OCI-LY3 (cell line): ENCODE results near the gene RAB3D.

Experiments
- H2AFZ ChIP-seq: fragments of 200-600, 300-600 bp; shearing (Covaris generic); 2 replicates; pipeline ENCODE4 v1.6.0; 2014; ENCODE audit warnings: antibody characterized with exemption, low read depth, low read length
- H3K27ac ChIP-seq: fragments of 200-600, 300-600 bp; sonication (generic); 2 replicates; pipeline ENCODE4 v1.5.1; 2014; ENCODE audit warnings: mild to moderate bottlenecking, low read length, moderate library complexity, mixed read lengths
- H3K27me3 ChIP-seq: fragments of 200-600, 300-600 bp; sonication (generic); 2 replicates; pipeline ENCODE4 v1.6.1; 2014; ENCODE audit warnings: low read depth, low read length, mixed read lengths
- H3K36me3 ChIP-seq: fragments of 200-600, 300-600 bp; sonication (generic); replicated peaks from 2 replicates; pipeline ENCODE3; 2014; ENCODE audit warnings: low read depth, low read length, mixed read lengths
- H3K4me1 ChIP-seq: fragments of 300-600, 200-600 bp; sonication (generic); 2 replicates; pipeline ENCODE4 v1.6.1; 2014; ENCODE audit warnings: low read length, mixed read lengths
- H3K4me2 ChIP-seq: fragments of 200-600, 300-600 bp; sonication (generic); 2 replicates; pipeline ENCODE4 v1.6.1; 2014; ENCODE audit warnings: low read length, mixed read lengths
- H3K4me3 ChIP-seq: fragments of 300-600, 200-600 bp; sonication (generic); 2 replicates; pipeline ENCODE4 v1.5.1; 2014; ENCODE audit warnings: antibody characterized with exemption, mild to moderate bottlenecking, low read length, moderate library complexity
- H3K79me2 ChIP-seq: fragments of 300-600, 200-600 bp; shearing (Covaris generic); 2 replicates; pipeline ENCODE4 v1.6.1; 2014; ENCODE audit warnings: mild to moderate bottlenecking, low read length, mixed read lengths
- H3K9ac ChIP-seq: fragments of 300-600, 200-600 bp; shearing (Covaris generic); 2 replicates; pipeline ENCODE4 v1.6.0; 2014; ENCODE audit warnings: mild to moderate bottlenecking, low read length, moderate library complexity
- H3K9me3 ChIP-seq: fragments of 200-600, 300-600 bp; shearing (Covaris generic); 2 replicates; pipeline ENCODE4 v1.6.1; 2014; ENCODE audit warnings: low read length, mixed read lengths; ENCODE audit not compliant: insufficient read depth
- H4K20me1 ChIP-seq: fragments of 200-600, 300-600 bp; sonication (generic); 2 replicates; pipeline ENCODE4 v1.6.1; 2016; ENCODE audit warnings: low read length, mixed read lengths; ENCODE audit not compliant: insufficient read depth
- CTCF ChIP-seq: fragments of 200-600, 300-600 bp; sonication (generic); IDR thresholded peaks from 2 replicates; pipeline ENCODE4 v1.5.1; 2014; ENCODE audit warnings: antibody characterized with exemption, low read length, low read depth
- EZH2phosphoT487 ChIP-seq: fragments of 200-600 bp; shearing (Covaris generic); IDR thresholded peaks from 2 replicates; pipeline ENCODE4 v1.6.1; 2018; ENCODE audit warnings: antibody characterized with exemption, mixed run types, low read depth

Gene RAB3D

GRCh38 chr19:11332822-11333221, 6.6 kb downstream of the RAB3D start:
- Histone ChIP-seq H3K27me3 (no peaks in the 10 kb centered on the region), H2AFZ (no peak overlapping the region), H3K9me3 (no peaks in the 10 kb centered on the region), H3K79me2 (no peaks in the 10 kb centered on the region), H3K4me2 (no peak overlapping the region), H3K27ac (no peak overlapping the region), H3K9ac (no peak overlapping the region), H4K20me1 (no peaks in the 10 kb centered on the region), H3K4me1 (no peaks in the 10 kb centered on the region), H3K36me3 (peaks cover 9% of the 10 kb centered on the region), H3K4me3 (no peak overlapping the region)
- no peak for TF ChIP-seq EZH2phosphoT487
- no peak for TF ChIP-seq CTCF

- TF ChIP-seq CTCF (no peak), EZH2phosphoT487 (no peak)
- Histone ChIP-seq H3K79me2 (no peaks in the 10 kb centered on the region), H3K4me1 (no peaks in the 10 kb centered on the region), H2AFZ (no peak overlapping the region), H3K27me3 (no peaks in the 10 kb centered on the region), H3K4me2 (no peak overlapping the region), H3K9me3 (no peaks in the 10 kb centered on the region), H4K20me1 (no peaks in the 10 kb centered on the region), H3K4me3 (no peak overlapping the region), H3K9ac (no peak overlapping the region), H3K36me3 (peaks cover 9% of the 10 kb centered on the region), H3K27ac (no peak overlapping the region)
These were observed 8.0 kb downstream of the RAB3D start for GRCh38 chr19:11331502-11331901.

GRCh38 chr19:11330127-11330526, 9.3 kb downstream of the RAB3D start:
- Histone ChIP-seq H2AFZ (no peak overlapping the region), H3K36me3 (peaks cover 5% of the 10 kb centered on the region), H3K4me1 (no peaks in the 10 kb centered on the region), H3K9me3 (no peaks in the 10 kb centered on the region), H3K4me2 (no peak overlapping the region), H4K20me1 (no peaks in the 10 kb centered on the region), H3K79me2 (no peaks in the 10 kb centered on the region), H3K27me3 (no peaks in the 10 kb centered on the region), H3K27ac (no peak overlapping the region), H3K9ac (no peak overlapping the region), H3K4me3 (no peak overlapping the region)
- TF ChIP-seq EZH2phosphoT487 (no peak), CTCF (no peak)

- TF ChIP-seq CTCF (no peak), EZH2phosphoT487 (no peak)
- no peak overlapping the region for H2AFZ ChIP-seq
These were observed 13.9 kb downstream of the RAB3D start for GRCh38 chr19:11325544-11325943.

More at GRCh38 chr19:11325544-11325943, 13.9 kb downstream of the RAB3D start:
- no peak overlapping the region for H3K4me2 ChIP-seq
- H3K9me3 ChIP-seq, result no peaks in the 10 kb centered on the region
- no peaks in the 10 kb centered on the region for H3K36me3 ChIP-seq
- no peak overlapping the region for H3K9ac ChIP-seq
- H3K4me1 ChIP-seq, result peaks cover 27% of the 10 kb centered on the region
- no peak overlapping the region for H3K27ac ChIP-seq
- no peaks in the 10 kb centered on the region for H4K20me1 ChIP-seq
- no peaks in the 10 kb centered on the region for H3K79me2 ChIP-seq
- H3K27me3 ChIP-seq, result no peaks in the 10 kb centered on the region
- no peak overlapping the region for H3K4me3 ChIP-seq
